Panc1 (cell line): ENCODE measurements around the gene ZNF804A. TPM values are rescaled to one million over a fixed set of nuclear protein-coding genes. Genes with fewer than 3 reads are reported as not detected.

Experiments
- ATAC-seq: fragments of 200-7000 bp; cut with Tn5 transposase; 2 replicates; pipeline ENCODE4 v1.9.1; 2020; ENCODE audit warnings: mild to moderate bottlenecking, moderate library complexity
- BruUV-seq: library from RNA; stranded (reverse); fragments of 400-500 nt; replicated peaks from 2 replicates; lab custom pipeline; 2021; lab: Mats Ljungman, UMichigan
- CTCF ChIA-PET: fragments of 300-600 bp; sonication (Branson Sonifier 250); formaldehyde crosslinking; loops from one replicate; lab custom pipeline; 2022; ENCODE audit warnings: antibody characterized with exemption; lab: Charles Lee
- POLR2A ChIA-PET: fragments of 300-600 bp; sonication (Branson Sonifier 250); formaldehyde crosslinking; loops from one replicate; lab custom pipeline; 2022; ENCODE audit warnings: antibody characterized with exemption; lab: Charles Lee
- DNase-seq: peaks from one replicate; pipeline ENCODE4 v3.0.0-alpha.2; 2010; ENCODE audit warnings: low read depth, low spot score
- H3K27ac ChIP-seq: 2 replicates; pipeline ENCODE4 v1.5.1; 2011; ENCODE audit warnings: mild to moderate bottlenecking, low read length, inconsistent platforms
- H3K27me3 ChIP-seq: fragments of 200-500 bp; sonication (Bioruptor generic); 2 replicates; pipeline ENCODE4 v1.6.0; 2014; ENCODE audit warnings: low read length, inconsistent platforms; ENCODE audit not compliant: control insufficient read depth, insufficient read depth
- H3K36me3 ChIP-seq: fragments of 200-500 bp; sonication (Bioruptor generic); 2 replicates; pipeline ENCODE4 v1.5.1; 2014; ENCODE audit warnings: inconsistent platforms, mild to moderate bottlenecking, low read length, moderate library complexity; ENCODE audit not compliant: control insufficient read depth, insufficient read depth
- H3K4me1 ChIP-seq: 2 replicates; pipeline ENCODE4 v1.5.1; 2011; ENCODE audit warnings: inconsistent platforms, mild to moderate bottlenecking, low read length, moderate library complexity; ENCODE audit not compliant: control insufficient read depth, insufficient read depth
- H3K4me3 ChIP-seq, 2 experiments: 2 replicates each; pipeline ENCODE4 v1.5.1; 2011 to 2012; ENCODE audit warnings: low read depth in 2 of 2, low read length in 2 of 2, mild to moderate bottlenecking in 2 of 2, inconsistent platforms in 1 of 2, moderate library complexity in 1 of 2
- H3K9me3 ChIP-seq: fragments of 200-500 bp; sonication (Bioruptor generic); 2 replicates; pipeline ENCODE4 v1.5.1; 2014; ENCODE audit warnings: low read depth, mild to moderate bottlenecking, inconsistent platforms, low read length, moderate library complexity; ENCODE audit not compliant: control insufficient read depth, insufficient read depth
- POLR2AphosphoS5 ChIP-seq: IDR thresholded peaks from 2 replicates; pipeline ENCODE4 v1.6.1; 2012; ENCODE audit warnings: mild to moderate bottlenecking, low read depth, low read length, moderate library complexity
- REST ChIP-seq, 2 experiments: IDR thresholded peaks; 2 replicates each; pipeline ENCODE4 v1.6.1; 2011 to 2012; ENCODE audit warnings: low read depth in 2 of 2, control low read depth in 1 of 2, low read length in 1 of 2, mild to moderate bottlenecking in 1 of 2, moderate library complexity in 1 of 2; ENCODE audit not compliant: insufficient read depth in 1 of 2
- SIN3A ChIP-seq: IDR thresholded peaks from 2 replicates; pipeline ENCODE4 v1.6.1; 2012; ENCODE audit warnings: low read depth, mild to moderate bottlenecking, low read length, moderate library complexity, borderline replicate concordance; ENCODE audit not compliant: insufficient read depth
- TCF7L2 ChIP-seq: IDR thresholded peaks from 2 replicates; pipeline ENCODE4 v1.6.1; 2011; ENCODE audit warnings: mild to moderate bottlenecking, low read depth, low read length, inconsistent platforms
- in situ Hi-C: cut with HindIII; loops from 2 replicates; pipeline ENCODE4 v1.10.0; 2016; ENCODE audit warnings: low sequenced_read_pairs, low pct_unique_long_range_greater_than_20kb
- intact Hi-C: fragments of 100-400 bp; cut with micrococcal nuclease; formaldehyde crosslinking; loops from one replicate; pipeline ENCODE4 v1.10.0; 2022; ENCODE audit not compliant: unreplicated experiment
- total RNA-seq: library from RNA; stranded (reverse); gene quantifications from one replicate; pipeline ENCODE4 v1.2.1, GENCODE V29; 2021; ENCODE audit not compliant: unreplicated experiment
- TF ChIP-seq, protein P1 (sequence below): fragments of 450-650 bp; IDR thresholded peaks from 2 replicates; pipeline ENCODE4 v1.5.1; 2017; ENCODE audit warnings: mild to moderate bottlenecking

Gene ZNF804A
- total RNA-seq, 1 experiment from 2014 or later = 2.2 TPM

DNA sequence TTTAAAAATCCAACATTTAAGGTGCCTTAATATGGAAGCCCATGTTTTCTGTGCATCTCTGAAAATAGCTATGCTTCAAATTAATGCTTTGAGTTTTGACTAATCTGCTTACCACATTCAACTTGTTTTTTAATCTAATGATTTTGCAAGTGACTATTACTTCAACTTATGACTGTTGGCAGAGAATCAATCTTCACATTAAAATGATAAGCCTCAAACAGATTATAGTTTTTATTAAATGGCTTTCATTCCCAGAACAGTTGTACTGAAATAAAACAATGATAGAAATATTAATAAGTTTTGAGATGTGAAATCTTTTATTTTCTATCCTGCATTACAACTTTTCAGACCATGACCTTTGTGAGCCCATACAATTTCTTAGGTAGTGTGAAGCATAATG, 347.5 kb downstream of the ZNF804A start:
- Histone ChIP-seq H3K27me3 (no peaks in the 10 kb centered on the region), H3K9me3 (no peaks in the 10 kb centered on the region; the same call in 1 of the 2 replicates), H3K36me3 (no peaks in the 10 kb centered on the region), H3K4me1 (no peaks in the 10 kb centered on the region), H3K4me3 (no peak overlapping the region), H3K27ac (no peak overlapping the region)
- intact Hi-C loops = no loop called here
- POLR2A ChIA-PET = no interaction called here
- TF ChIP-seq TCF7L2 (no peak), SIN3A (no peak), REST (IDR thresholded peaks at IDR 0.05; ENCODE audit: insufficient read depth in 1 of 2, low read depth in 2 of 2, low read length in 1 of 2) (no peak), POLR2AphosphoS5 (no peak)
- TF ChIP-seq, protein P1, sequence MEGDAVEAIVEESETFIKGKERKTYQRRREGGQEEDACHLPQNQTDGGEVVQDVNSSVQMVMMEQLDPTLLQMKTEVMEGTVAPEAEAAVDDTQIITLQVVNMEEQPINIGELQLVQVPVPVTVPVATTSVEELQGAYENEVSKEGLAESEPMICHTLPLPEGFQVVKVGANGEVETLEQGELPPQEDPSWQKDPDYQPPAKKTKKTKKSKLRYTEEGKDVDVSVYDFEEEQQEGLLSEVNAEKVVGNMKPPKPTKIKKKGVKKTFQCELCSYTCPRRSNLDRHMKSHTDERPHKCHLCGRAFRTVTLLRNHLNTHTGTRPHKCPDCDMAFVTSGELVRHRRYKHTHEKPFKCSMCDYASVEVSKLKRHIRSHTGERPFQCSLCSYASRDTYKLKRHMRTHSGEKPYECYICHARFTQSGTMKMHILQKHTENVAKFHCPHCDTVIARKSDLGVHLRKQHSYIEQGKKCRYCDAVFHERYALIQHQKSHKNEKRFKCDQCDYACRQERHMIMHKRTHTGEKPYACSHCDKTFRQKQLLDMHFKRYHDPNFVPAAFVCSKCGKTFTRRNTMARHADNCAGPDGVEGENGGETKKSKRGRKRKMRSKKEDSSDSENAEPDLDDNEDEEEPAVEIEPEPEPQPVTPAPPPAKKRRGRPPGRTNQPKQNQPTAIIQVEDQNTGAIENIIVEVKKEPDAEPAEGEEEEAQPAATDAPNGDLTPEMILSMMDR = no peak
- BruUV-seq = no TSS peak
- DNase-seq = no peak
- CTCF ChIA-PET = no interaction called here
- in situ Hi-C loops = no loop called here
- no peak for ATAC-seq

- BruUV-seq = no TSS peak
- CTCF ChIA-PET = no interaction called here
- ATAC-seq (no peak), DNase-seq (no peak)
- intact Hi-C loops (no loop called here), in situ Hi-C loops (no loop called here)
- H3K4me1 ChIP-seq = no peaks in the 10 kb centered on the region
- POLR2A ChIA-PET = no interaction called here
- no peaks in the 10 kb centered on the region for H3K36me3 ChIP-seq
- no peaks in the 10 kb centered on the region for H3K27me3 ChIP-seq
- H3K27ac ChIP-seq = no peak overlapping the region
- no peaks in the 10 kb centered on the region for H3K9me3 ChIP-seq
- TF ChIP-seq TCF7L2 (no peak), REST (IDR thresholded peaks at IDR 0.05; ENCODE audit: insufficient read depth in 1 of 2, low read depth in 2 of 2, low read length in 1 of 2) (no peak), SIN3A (no peak), POLR2AphosphoS5 (no peak)
- TF ChIP-seq, protein P1 = no peak
- H3K4me3 ChIP-seq = no peak overlapping the region
These were observed 358.5 kb downstream of the ZNF804A start for GRCh38 chr2:184956856-184957255.
